UCSD-AML1 (cell line): ENCODE measurements around the gene DPM1.

Experiments
- DNase-seq: peaks from one replicate; lab custom pipeline; 2025; ENCODE audit not compliant: unreplicated experiment; lab: John Stamatoyannopoulos, UW

DPM1 gene

GRCh38 chr20:50930976-50931305 is 27.4 kb downstream of the DPM1 start:
- no peak for DNase-seq

- no peak for DNase-seq
Observed at GRCh38 chr20:50930139-50930975, 28.0 kb downstream of the DPM1 start.

GRCh38 chr20:50929299-50930138 is 28.8 kb downstream of the DPM1 start:
- DNase-seq = peak; percentile 87

GRCh38 chr20:50928469-50928868 is 29.9 kb downstream of the DPM1 start:
- DNase-seq = no peak

GRCh38 chr20:50926530-50926929 is 31.8 kb downstream of the DPM1 start:
- DNase-seq = no peak

GRCh38 chr20:50924261-50924920 is 33.9 kb downstream of the DPM1 start:
- no peak for DNase-seq

GRCh38 chr20:50921803-50922501 is 36.4 kb downstream of the DPM1 start:
- no peak for DNase-seq

GRCh38 chr20:50920997-50921396 is 37.3 kb downstream of the DPM1 start:
- no peak for DNase-seq

- no peak for DNase-seq
Observed at GRCh38 chr20:50919567-50919966, 38.8 kb downstream of the DPM1 start.

- DNase-seq = no peak
Observed at GRCh38 chr20:50918403-50918802, 39.9 kb downstream of the DPM1 start.

GRCh38 chr20:50916934-50917333 is 41.4 kb downstream of the DPM1 start:
- DNase-seq = no peak

- DNase-seq = no peak
Observed at GRCh38 chr20:50916257-50916656, 42.1 kb downstream of the DPM1 start.

- DNase-seq = no peak
Observed at GRCh38 chr20:50915424-50915823, 42.9 kb downstream of the DPM1 start.

- no peak for DNase-seq
Observed at GRCh38 chr20:50913690-50914375, 44.5 kb downstream of the DPM1 start.

- DNase-seq = no peak
Observed at GRCh38 chr20:50911716-50912115, 46.6 kb downstream of the DPM1 start.

GRCh38 chr20:50911030-50911429 is 47.3 kb downstream of the DPM1 start:
- DNase-seq = no peak

- no peak for DNase-seq
Observed at GRCh38 chr20:50909413-50909812, 48.9 kb downstream of the DPM1 start.

GRCh38 chr20:50904067-50904570 is 54.2 kb downstream of the DPM1 start:
- no peak for DNase-seq

GRCh38 chr20:50903353-50904051 is 54.8 kb downstream of the DPM1 start:
- no peak for DNase-seq

GRCh38 chr20:50901301-50901700 is 57.0 kb downstream of the DPM1 start:
- no peak for DNase-seq
